Keratinocyte (primary cell): ENCODE measurements around the gene ADGRL3. TPM values are rescaled to one million over a fixed set of nuclear protein-coding genes. Genes with fewer than 3 reads are reported as not detected.

ENCODE experiments used
- DNase-seq: peaks from one replicate; pipeline ENCODE4 v3.0.0-alpha.2; 2011; ENCODE audit warnings: low read depth, missing footprints, low spot score
- FAIRE-seq: peaks from 2 replicates; lab custom pipeline; 2011; peaks lifted over from hg19 to GRCh38; lab: Jason Lieb, UNC
- H2AFZ ChIP-seq: 2 replicates; pipeline ENCODE4 v1.6.0; 2012; ENCODE audit warnings: low read length, control low read depth, inconsistent platforms; ENCODE audit not compliant: control insufficient read depth
- H3K27ac ChIP-seq: 2 replicates; pipeline ENCODE4 v1.5.1; 2011; ENCODE audit warnings: low read length; ENCODE audit not compliant: control insufficient read depth, insufficient read depth
- H3K27me3 ChIP-seq: 3 replicates; pipeline ENCODE4 v1.6.0; 2011; ENCODE audit warnings: low read length; ENCODE audit not compliant: control insufficient read depth, insufficient read depth; ENCODE audit errors: extremely low read depth
- H3K36me3 ChIP-seq, 2 experiments: 2 replicates in 1 of 2; 3 replicates in 1 of 2; pipeline ENCODE4 v1.5.1; 2011; ENCODE audit warnings: low read length in 2 of 2, mild to moderate bottlenecking in 1 of 2; ENCODE audit not compliant: control insufficient read depth in 2 of 2, insufficient read depth in 2 of 2; ENCODE audit errors: extremely low read depth in 1 of 2
- H3K4me1 ChIP-seq: 3 replicates; pipeline ENCODE4 v1.5.1; 2011; ENCODE audit warnings: low read length; ENCODE audit not compliant: control insufficient read depth, insufficient read depth; ENCODE audit errors: extremely low read depth
- H3K4me2 ChIP-seq: 3 replicates; pipeline ENCODE4 v1.6.0; 2011; ENCODE audit warnings: low read depth, low read length; ENCODE audit not compliant: control insufficient read depth, insufficient read depth; ENCODE audit errors: extremely low read depth
- H3K4me3 ChIP-seq, 3 experiments: fragments of 200-600 bp in 1 of 3; sonication (generic) in 1 of 3; 2 replicates in 2 of 3; 3 replicates in 1 of 3; pipeline ENCODE4 v1.5.1; 2011 to 2016; ENCODE audit warnings: low read length in 3 of 3, mild to moderate bottlenecking in 3 of 3, control low read depth in 2 of 3, inconsistent platforms in 1 of 3, low read depth in 1 of 3, mixed read lengths in 1 of 3, mixed run types in 1 of 3, moderate library complexity in 1 of 3; ENCODE audit not compliant: control insufficient read depth in 2 of 3, insufficient read depth in 2 of 3; ENCODE audit errors: extremely low read depth in 1 of 3
- H3K79me2 ChIP-seq: 2 replicates; pipeline ENCODE4 v1.6.0; 2012; ENCODE audit warnings: low read length; ENCODE audit not compliant: control insufficient read depth, insufficient read depth
- H3K9ac ChIP-seq: 3 replicates; pipeline ENCODE4 v1.6.0; 2011; ENCODE audit warnings: low read length; ENCODE audit not compliant: control insufficient read depth, insufficient read depth; ENCODE audit errors: extremely low read depth
- H3K9me1 ChIP-seq: 3 replicates; pipeline ENCODE4 v1.6.0; 2011; ENCODE audit warnings: low read length; ENCODE audit not compliant: control insufficient read depth, insufficient read depth; ENCODE audit errors: extremely low read depth
- H3K9me3 ChIP-seq: 2 replicates; pipeline ENCODE4 v1.5.1; 2012; ENCODE audit warnings: low read depth, low read length; ENCODE audit not compliant: control insufficient read depth
- H4K20me1 ChIP-seq: 3 replicates; pipeline ENCODE4 v1.6.0; 2011; ENCODE audit warnings: low read length; ENCODE audit not compliant: control insufficient read depth, insufficient read depth; ENCODE audit errors: extremely low read depth
- EZH2 ChIP-seq: IDR thresholded peaks from one replicate; pipeline ENCODE4 v1.6.1; 2012; ENCODE audit warnings: inconsistent platforms, mild to moderate bottlenecking, low read length, moderate library complexity
- dilution Hi-C: fragments of 300-500 bp; cut with MboI; formaldehyde crosslinking; loops from one replicate; pipeline ENCODE4 v1.7.0; 2020; ENCODE audit warnings: low sequenced_read_pairs; ENCODE audit not compliant: extremely low pct_ligation_motif_present
- polyA plus RNA-seq, 5 experiments: library from polyadenylated mRNA; depleted of rRNA in 3 of 5; stranded (reverse) in 3 of 5; stranded (forward) in 1 of 5; unstranded in 1 of 5; fragments of >200 nt; gene quantifications; 1 replicate in 1 of 5; 2 replicates in 3 of 5; 3 replicates in 1 of 5; pipeline versions ENCODE4 v1.2.1 to v1.2.3, GENCODE V29; 2011 to 2012; ENCODE audit warnings: missing spikeins in 2 of 5, low read depth in 1 of 5, low replicate concordance in 1 of 5
- TF ChIP-seq, protein P1 (sequence below), 3 experiments: IDR thresholded peaks in 1 of 3; conservative IDR thresholded peaks in 1 of 3; optimal IDR thresholded peaks in 1 of 3; 2 replicates in 2 of 3; 3 replicates in 1 of 3; pipeline versions ENCODE3 to v1.5.1; 2011; ENCODE audit warnings: low read length in 3 of 3, mild to moderate bottlenecking in 3 of 3, moderate library complexity in 2 of 3, control low read depth in 1 of 3, inconsistent platforms in 1 of 3; ENCODE audit not compliant: insufficient read depth in 2 of 3; ENCODE audit errors: extremely low read depth in 1 of 3

ADGRL3 gene
- polyA plus RNA-seq, 1 donor (not counting 4 experiments of a cell fraction or from before 2014, with no cell fraction given): 0.18 TPM

DNA sequence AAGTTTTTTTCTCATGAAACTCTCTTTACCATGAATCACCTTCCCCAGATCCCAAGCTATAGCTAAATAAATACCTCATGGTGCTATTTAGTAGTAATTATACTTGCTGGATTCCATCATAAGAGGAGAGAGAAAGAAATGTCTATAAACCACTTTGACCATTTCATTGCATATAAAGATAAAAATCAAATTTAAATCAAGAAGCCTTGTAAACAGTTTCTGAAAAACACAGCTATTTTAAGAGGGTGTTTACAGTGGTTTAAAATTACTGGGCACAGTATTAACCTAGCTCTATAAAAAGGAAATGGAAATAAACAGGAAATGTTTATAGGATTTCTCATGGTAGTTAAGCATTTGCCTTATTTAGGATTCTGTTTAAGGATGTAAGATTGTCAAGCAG lies 637.9 kb downstream of the ADGRL3 start:
- DNase-seq: no peak
- Histone ChIP-seq H3K4me3 (no peak overlapping the region), H3K9me3 (no peaks in the 10 kb centered on the region), H3K4me2 (no peak overlapping the region), H2AFZ (no peak overlapping the region), H3K27me3 (no peaks in the 10 kb centered on the region), H3K4me1 (no peaks in the 10 kb centered on the region), H3K79me2 (no peaks in the 10 kb centered on the region), H3K9me1 (no peaks in the 10 kb centered on the region), H4K20me1 (no peaks in the 10 kb centered on the region), H3K27ac (no peak overlapping the region), H3K9ac (no peak overlapping the region), H3K36me3 (no peaks in the 10 kb centered on the region)
- no peak for FAIRE-seq
- TF ChIP-seq, protein P1, sequence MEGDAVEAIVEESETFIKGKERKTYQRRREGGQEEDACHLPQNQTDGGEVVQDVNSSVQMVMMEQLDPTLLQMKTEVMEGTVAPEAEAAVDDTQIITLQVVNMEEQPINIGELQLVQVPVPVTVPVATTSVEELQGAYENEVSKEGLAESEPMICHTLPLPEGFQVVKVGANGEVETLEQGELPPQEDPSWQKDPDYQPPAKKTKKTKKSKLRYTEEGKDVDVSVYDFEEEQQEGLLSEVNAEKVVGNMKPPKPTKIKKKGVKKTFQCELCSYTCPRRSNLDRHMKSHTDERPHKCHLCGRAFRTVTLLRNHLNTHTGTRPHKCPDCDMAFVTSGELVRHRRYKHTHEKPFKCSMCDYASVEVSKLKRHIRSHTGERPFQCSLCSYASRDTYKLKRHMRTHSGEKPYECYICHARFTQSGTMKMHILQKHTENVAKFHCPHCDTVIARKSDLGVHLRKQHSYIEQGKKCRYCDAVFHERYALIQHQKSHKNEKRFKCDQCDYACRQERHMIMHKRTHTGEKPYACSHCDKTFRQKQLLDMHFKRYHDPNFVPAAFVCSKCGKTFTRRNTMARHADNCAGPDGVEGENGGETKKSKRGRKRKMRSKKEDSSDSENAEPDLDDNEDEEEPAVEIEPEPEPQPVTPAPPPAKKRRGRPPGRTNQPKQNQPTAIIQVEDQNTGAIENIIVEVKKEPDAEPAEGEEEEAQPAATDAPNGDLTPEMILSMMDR (optimal IDR thresholded peaks at IDR 0.05 in 1 of 3, IDR thresholded peaks at IDR 0.05 in 1 of 3, conservative IDR thresholded peaks at IDR 0.05 in 1 of 3; ENCODE audit: extremely low read depth in 1 of 3, insufficient read depth in 2 of 3, low read length in 3 of 3): no peak
- TF ChIP-seq EZH2: no peak
- dilution Hi-C loops: no loop called here

DNA sequence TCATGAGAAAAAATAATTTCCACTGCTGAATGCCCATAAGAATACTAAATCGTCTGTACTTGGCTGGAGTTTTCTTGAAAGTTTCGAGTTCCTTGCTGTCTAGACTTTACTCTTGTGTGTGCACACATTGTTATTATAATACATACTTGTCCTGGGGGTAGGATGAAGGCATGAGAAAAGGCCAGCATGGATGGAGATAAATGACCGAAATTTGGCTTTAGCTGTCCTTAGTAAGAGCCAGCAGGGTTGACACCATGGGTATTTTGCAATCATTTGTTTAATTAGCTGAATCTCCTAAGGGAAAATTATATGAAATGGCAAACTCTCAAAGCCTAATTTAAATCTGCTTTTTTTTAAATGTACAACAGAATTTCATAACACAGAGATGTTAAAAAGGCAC lies 641.6 kb downstream of the ADGRL3 start:
- H3K36me3 ChIP-seq: no peaks in the 10 kb centered on the region
- no peak overlapping the region for H3K4me3 ChIP-seq
- H3K9me1 ChIP-seq: no peaks in the 10 kb centered on the region
- no peak overlapping the region for H2AFZ ChIP-seq
- TF ChIP-seq, protein P1 (optimal IDR thresholded peaks at IDR 0.05 in 1 of 3, IDR thresholded peaks at IDR 0.05 in 1 of 3, conservative IDR thresholded peaks at IDR 0.05 in 1 of 3; ENCODE audit: extremely low read depth in 1 of 3, insufficient read depth in 2 of 3, low read length in 3 of 3): no peak
- TF ChIP-seq EZH2: no peak
- H3K4me1 ChIP-seq: no peaks in the 10 kb centered on the region
- no peak for DNase-seq
- no peak overlapping the region for H3K27ac ChIP-seq
- no peak for FAIRE-seq
- no peaks in the 10 kb centered on the region for H3K27me3 ChIP-seq
- no peaks in the 10 kb centered on the region for H3K9me3 ChIP-seq
- no peak overlapping the region for H3K4me2 ChIP-seq
- H4K20me1 ChIP-seq: no peaks in the 10 kb centered on the region
- no peaks in the 10 kb centered on the region for H3K79me2 ChIP-seq
- no peak overlapping the region for H3K9ac ChIP-seq
- dilution Hi-C loops: no loop called here
